ENCODE measurements around the gene RCAN1. TPM values are rescaled to one million over a fixed set of nuclear protein-coding genes. Genes with fewer than 3 reads are reported as not detected.

Gene RCAN1
- total and polyA plus RNA-seq, 2 of the 13 experiments (the other 11 are each of a cell fraction or from before 2014, with no cell fraction given) = 9.4 to 34.1 TPM

- no peak for TF ChIP-seq CAMTA2 (CRISPR knock-in tag; IDR thresholded peaks at IDR 0.05; ENCODE audit: borderline replicate concordance)
- TF ChIP-seq ZBTB26 (CRISPR knock-in tag; IDR thresholded peaks at IDR 0.05; ENCODE audit: borderline replicate concordance) = no peak
- TF ChIP-seq TSC22D2 (CRISPR knock-in tag; IDR thresholded peaks at IDR 0.05; ENCODE audit: borderline replicate concordance) = no peak
- TF ChIP-seq ETS1 (CRISPR knock-in tag; IDR thresholded peaks at IDR 0.05) = no peak
- no peak for TF ChIP-seq AKAP8 (CRISPR knock-in tag; IDR thresholded peaks at IDR 0.05)
- peak; percentile 76; the same call in 1 of the 2 replicates for TF ChIP-seq TARDBP (CRISPR knock-in tag; IDR thresholded peaks at IDR 0.05)
- no peak for TF ChIP-seq NPAS2 (CRISPR knock-in tag; IDR thresholded peaks at IDR 0.05; ENCODE audit: borderline replicate concordance)
- no peak for TF ChIP-seq DMAP1 (CRISPR knock-in tag; IDR thresholded peaks at IDR 0.05)
- no peak for TF ChIP-seq ARID2 (CRISPR knock-in tag; IDR thresholded peaks at IDR 0.05; ENCODE audit: borderline replicate concordance)
- no peak for TF ChIP-seq ZNF451 (CRISPR knock-in tag; IDR thresholded peaks at IDR 0.05)
- TF ChIP-seq KIAA2018 (CRISPR knock-in tag; IDR thresholded peaks at IDR 0.05; ENCODE audit: borderline replicate concordance) = no peak
- TF ChIP-seq ZBTB8A (CRISPR knock-in tag; IDR thresholded peaks at IDR 0.05; ENCODE audit: borderline replicate concordance, low read depth) = no peak
- TF ChIP-seq HDAC2 (CRISPR knock-in tag; IDR thresholded peaks at IDR 0.05) = peak; percentile 84
- no peak for TF ChIP-seq ZNF224 (CRISPR knock-in tag; IDR thresholded peaks at IDR 0.05)
- TF ChIP-seq ZC3H4 (CRISPR knock-in tag; IDR thresholded peaks at IDR 0.05; ENCODE audit: borderline replicate concordance) = no peak
- no peak for TF ChIP-seq MNT (IDR thresholded peaks at IDR 0.05)
- no peak for TF ChIP-seq ZNF557 (CRISPR knock-in tag; IDR thresholded peaks at IDR 0.05)
- no peak for TF ChIP-seq NFKB2 (CRISPR knock-in tag; IDR thresholded peaks at IDR 0.05; ENCODE audit: borderline replicate concordance)
- no peak for TF ChIP-seq ZNF607 (CRISPR knock-in tag; IDR thresholded peaks at IDR 0.05; ENCODE audit: borderline replicate concordance)
- no peak for TF ChIP-seq SMAD3 (CRISPR knock-in tag; IDR thresholded peaks at IDR 0.05)
Observed at GRCh38 chr21:34522284-34522683, 92.6 kb downstream of the RCAN1 start (continued).

Data from HepG2 (cell line).